ENCODE results near the gene FLCN.

FLCN gene

DNA sequence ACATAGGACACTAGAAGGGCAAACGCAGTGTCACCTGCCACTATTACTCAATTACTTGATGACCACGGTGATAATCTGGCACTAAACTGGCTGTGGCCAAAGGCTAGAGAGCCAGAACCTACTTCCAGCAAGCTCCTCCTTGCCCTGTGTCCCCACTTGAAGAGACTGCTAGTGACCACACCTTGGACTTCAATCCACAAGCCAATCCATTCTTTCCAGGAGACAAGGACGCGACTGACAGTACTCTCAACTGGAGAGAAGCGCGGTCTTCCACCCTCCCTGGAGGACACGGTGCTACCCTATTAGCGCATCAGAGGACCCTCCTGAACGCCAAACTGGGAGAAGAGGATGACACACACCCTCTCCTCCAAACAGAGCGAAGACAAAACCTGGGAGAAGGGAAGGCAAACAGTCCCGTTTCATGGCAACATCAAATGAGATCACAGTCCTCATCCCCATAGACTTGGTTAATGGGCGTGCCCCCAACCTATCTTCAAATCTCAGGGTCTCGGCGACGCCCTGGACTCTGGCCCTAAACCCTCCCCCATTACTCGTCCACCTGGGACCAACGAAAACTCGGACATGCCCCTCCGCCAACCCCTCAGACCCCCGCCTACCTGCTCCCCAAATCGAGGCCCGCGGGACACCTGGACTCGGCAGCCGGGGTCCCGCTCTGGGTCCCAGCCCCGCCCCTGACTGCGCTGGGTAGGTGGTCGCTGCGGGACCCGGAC lies 508 bp downstream of the FLCN start:
- peak; percentile 35 for DNase-seq (ENCODE audit: low spot score)

DNA sequence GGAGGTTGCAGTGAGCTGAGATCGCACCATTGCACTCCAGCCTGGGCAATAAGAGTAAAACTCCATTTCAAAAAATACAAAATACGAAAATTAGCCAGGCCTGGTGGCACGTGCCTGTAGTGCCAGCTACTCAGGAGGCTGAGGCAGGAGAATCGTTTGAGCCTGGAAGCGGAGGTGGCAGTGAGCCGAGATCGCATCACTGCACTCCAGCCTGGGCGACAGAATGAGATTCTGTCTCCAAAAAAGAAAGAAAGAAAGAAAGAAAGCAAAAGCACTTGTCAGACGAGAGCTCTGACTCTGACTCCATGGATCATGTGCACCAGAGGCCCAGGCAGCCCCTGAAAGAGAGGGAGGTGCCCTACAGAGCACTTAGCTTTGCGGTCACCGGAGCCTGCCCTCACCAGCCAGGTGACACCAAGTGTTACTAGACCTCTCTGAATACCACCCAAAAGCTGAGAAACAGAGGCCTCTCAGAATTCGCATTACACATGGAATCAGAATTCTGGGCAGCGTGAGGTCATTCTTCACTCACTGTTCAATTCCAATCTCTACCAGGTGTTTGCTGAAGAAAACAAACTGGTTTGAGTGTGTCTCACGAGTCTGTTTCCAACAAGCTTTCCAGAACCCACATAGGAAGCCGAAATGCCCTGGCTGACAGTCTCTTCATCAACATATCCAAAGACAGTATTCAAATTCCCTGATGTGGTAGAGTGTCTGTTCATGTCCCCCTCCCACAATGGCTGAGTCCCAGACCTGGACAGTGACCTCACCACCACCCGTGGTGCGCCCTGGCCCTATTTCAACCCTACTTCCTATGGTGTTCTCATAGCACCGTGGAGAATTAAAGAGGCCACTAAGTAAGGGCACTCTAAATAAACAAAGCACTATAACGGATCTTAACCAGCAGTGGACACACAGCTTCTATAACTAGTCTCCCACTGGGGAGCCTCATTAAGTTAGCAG lies 1.5 kb downstream of the FLCN start:
- peak; percentile 41 for DNase-seq (ENCODE audit: low spot score)

DNA sequence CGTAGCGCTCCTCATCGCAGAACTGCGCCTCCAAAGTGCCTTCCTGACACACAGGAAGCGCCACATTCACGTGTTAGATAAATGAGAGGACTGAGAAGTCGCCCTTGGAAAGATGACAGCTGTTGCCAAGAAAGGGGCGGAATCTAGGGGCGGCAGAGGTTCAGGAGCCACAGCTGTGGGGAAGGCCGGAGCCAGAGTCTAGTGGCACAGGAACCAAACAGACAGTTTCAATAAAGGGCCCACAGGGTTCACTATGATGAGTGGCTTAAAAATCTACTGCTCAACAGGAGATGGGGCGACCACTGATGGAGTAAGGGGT lies 4.7 kb downstream of the FLCN start:
- no peak for DNase-seq (ENCODE audit: low spot score)

DNA sequence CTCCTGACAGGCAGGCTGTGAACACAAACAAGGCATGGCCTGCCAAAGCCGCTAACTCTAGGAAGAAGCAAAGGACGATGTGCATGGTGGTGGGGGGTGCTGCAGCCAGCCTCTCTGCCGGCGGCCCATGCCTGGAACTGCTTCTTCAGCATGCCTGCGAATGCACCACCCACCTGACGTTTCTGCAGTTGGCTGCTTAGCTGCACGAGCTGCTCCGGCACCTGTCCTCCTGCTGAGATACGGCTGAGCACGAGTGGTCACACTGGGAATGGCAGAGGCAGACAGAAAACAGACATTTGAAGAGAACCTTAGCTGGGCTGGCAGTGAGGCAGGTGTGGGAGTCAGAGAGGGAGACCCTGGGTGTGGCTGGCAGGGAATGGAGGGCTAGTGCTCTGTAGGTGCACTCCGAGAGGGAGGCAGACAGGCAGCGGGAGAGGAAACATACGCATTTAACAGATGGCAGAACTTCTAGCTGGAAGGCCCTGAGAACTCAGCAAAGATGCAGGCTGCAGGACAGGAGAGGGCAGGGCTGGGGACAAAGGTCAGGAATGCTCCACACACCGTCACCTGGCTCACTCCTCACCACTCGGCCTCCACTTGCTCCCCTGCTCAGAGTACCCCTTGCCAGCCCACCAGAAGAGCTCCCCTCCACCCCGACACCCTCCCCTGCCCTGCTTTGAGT lies 5.2 kb downstream of the FLCN start:
- no peak for DNase-seq (ENCODE audit: low spot score)

DNA sequence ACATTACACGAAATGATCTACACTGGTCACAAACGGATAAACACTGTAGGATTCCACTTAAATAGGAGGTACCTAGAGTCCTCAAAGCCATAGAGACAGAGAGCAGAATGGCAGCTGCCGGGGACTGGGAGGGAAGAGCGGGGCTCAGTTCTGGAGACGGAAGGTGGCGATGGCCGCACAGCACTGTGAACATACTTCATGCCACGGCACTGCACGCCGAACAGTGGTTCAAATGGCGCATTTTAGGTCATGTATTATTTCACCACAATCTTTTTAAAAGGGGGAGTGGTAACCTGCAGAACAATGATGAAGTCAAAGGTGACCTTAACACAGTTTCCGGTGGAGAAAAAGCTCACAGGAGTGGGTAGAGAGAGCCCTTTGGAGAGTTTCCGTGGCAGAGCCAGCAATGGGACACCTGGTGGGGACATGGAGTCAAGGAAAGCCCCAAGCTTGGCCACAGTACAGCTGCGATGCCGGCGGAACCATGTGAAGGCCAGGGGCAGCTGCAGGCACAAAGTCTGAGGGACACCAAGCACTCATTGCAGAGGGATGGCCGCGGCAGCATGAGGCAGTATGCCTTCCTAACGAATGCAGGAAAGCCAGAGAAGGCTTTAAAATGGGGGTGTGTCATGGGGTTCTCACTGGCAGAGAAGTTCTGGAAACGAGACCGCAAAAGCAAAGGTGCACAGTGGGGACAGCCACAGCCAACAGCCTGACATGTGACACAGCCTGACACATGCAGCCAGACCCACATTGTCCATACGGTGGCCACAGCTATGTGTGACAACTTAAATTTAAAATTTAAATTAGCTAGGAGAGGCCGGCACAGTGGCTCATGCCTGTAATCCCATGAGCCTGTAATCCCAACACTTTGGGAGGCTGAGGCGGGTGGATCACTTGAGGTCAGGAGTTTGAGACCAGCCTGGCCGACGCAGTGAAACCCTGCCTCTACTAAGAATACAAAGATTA lies 7.3 kb downstream of the FLCN start:
- DNase-seq (ENCODE audit: low spot score) = no peak

DNA sequence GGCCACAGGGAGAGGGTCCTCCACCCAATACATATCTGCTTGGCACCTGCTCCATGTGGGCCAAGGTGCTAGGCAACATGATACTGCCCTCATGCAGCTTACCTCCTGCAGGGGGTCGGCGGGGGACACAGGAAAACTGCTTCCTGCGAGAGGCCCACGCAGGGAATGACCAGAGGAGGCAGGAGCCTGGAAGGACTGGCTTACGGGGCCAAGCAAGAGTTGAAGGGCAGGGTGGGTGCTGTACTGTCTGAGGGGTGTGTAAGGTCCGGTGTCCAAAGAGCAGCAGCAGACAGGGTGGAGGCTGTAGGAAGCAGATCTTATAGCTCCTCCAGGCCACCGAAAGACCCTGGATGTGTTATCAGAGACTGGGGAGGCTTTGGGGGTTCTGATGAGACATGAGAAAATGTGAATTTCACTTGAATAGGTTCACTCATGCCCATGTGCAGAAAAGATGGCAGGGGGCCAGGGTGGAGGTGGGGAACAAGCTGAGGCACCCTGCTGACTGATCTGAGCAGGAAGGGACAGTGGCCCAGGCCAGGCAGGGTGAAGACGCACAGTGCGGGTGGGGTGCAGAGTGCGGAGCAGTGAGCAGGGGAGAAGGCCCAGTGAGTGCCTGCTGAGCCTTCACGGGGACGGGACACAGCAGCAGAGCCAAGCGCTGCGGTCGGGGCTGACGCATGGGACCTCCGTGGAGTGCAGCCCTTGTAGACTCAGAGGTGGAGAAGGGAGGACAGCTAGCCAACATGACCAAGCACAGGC lies 8.3 kb downstream of the FLCN start:
- no peak for DNase-seq (ENCODE audit: low spot score)

DNA sequence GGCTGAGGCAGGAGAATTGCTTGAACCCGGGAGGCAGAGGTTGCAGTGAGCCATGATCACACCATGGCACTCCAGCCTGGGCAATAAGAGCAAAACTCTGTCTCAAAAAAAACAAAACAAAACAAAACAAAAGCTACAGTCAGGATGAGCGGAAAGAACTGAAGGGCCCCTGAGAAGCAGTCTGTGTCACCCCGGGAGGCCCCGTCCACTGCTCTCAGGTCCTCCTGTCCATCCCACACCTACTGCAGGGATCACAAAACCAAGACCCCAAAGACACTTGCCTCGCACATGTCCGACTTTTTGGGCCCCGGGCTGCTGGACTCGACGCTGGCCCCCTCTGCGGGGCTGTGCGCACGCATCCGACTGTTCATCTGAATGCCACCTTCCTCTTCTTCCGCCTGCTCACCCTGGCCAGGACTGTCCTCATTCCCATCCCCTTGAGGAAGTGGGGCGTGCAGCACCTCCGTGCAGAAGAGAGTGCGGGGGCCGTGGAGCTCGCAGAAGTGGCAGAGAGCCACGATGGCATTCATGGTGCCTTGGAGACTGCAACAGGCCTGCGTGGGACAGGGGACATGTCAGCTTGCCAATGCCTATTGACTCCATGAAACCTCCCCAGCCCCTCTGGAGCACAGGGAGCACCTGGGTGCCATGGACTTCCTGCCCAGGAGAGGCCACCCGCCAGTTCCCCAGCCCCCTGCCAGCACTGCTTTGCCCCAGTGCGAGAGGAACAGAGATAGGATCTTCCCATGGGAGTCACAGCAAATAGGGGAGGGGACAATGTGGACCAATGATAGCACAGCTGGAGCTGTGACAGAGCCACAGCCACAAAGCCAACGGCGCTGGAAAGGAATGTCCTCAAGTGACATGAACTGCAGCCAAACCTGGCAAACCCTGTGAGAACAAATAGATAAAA lies 9.1 kb downstream of the FLCN start:
- DNase-seq (ENCODE audit: low spot score) = no peak

DNA sequence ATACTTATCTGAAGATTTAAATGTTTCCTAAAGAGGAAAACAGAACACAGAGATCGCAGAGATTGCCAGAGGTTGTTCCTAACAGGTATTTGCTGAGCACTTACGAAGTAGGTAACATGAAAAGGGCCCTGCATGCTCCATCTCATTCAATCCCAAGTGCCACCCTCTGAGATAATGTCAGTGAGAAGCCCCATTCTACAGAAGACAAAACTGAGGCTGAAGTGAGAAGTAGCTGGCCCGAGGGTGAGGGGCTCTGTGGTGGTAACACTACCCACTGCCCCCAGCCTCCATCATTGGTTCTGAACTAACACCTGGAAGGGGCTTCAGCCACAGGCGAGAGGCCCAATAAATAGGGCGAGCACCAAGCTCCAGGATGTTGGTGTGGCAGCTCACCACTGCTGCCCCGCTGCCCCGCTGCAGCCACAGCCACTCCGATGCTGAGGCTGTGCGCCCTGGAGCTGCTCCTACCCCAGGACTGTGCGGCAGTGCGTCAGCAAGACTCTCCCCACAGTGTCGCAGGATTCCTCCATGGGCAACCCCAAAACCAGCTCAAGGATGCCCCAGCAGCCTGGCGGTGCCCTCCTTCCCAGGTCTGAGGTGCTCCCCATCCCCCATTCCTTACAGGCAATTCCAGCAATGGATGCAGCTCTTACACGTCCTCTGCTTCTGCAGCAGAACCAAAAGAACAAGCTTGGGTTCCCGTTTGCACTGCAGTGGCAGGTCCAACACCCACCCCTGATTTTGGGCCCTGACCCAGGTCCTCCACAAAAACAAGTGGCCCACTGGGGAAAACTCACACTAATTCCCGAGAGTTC lies 10.3 kb downstream of the FLCN start:
- DNase-seq (ENCODE audit: low spot score) = no peak

DNA sequence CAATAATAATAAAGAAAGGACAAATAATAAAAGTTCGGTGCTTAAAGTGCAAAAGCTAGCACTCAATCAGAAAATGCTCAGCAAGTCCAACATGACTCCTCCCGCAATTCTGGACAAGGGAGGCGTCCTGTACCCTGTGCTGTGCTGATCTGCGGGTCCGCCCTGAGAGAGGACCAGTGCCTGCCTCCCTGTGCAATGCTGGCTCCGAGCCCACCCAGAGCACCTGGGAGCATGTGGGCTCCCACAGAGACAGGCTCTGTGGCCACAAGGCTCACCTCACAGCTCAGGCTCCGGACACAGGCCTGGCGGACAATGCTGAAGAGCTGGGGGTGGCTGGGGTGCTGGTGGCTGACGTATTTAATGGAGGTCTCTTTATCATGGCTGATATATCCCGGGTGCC lies 11.1 kb downstream of the FLCN start:
- no peak for DNase-seq (ENCODE audit: low spot score)

DNA sequence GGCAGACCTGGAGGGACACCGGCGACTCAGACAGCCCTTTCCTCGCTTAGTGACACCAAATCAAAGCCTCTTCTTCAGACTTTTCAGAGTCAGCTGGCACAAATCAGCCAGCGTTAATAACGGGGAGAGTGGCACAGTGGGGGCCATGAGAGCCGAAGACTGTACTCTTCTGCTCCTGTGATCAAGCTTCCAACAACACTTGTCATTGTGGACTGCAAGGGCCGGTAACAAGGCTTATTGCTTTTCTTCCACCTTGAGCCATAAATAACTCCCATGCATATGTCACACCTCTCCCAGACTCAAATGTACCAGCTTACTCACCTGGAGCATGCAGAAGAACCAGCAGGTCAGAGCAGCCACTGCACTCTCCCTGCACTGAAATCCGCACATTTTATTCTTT lies 12.8 kb downstream of the FLCN start:
- DNase-seq (ENCODE audit: low spot score) = no peak

DNA sequence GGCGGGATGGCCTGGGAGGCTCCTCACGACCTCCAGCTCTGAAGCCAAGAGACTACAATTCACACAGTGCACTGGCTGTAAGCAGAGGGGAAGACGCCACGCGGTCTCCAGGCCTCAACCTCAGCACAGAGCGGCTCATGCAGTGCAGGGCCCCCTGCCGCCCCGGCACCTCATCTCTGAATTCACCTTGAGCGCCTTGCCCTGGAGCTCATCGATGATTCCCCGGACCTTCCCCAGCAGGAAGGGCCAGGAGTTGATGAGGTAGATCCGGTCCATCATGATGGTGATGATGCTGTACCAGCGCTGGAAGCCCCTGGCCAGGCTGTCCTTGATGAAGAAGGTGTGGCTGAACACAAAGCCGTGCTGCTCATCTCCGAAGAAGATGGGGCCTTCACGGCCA lies 13.2 kb downstream of the FLCN start:
- DNase-seq (ENCODE audit: low spot score) = no peak

DNA sequence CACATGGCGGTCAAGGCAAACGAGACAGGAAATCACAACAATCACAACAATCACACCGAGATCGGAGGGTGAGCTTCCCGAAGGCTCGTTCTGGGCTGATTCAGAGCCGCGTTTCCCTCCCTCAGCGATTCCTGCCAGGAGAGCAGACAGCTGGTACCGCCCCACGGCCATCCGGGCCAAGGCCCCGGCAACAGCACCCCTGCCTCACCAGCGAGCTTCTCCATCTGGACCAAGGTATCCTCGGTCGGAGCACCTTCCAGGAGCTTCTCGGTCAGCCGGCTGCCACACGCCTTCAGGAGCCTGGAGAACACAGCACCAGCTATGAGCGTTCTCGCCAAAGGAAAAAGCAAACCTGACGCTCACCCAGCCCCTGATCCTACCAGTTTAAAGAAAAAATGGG lies 15.6 kb downstream of the FLCN start:
- DNase-seq (ENCODE audit: low spot score) = no peak

DNA sequence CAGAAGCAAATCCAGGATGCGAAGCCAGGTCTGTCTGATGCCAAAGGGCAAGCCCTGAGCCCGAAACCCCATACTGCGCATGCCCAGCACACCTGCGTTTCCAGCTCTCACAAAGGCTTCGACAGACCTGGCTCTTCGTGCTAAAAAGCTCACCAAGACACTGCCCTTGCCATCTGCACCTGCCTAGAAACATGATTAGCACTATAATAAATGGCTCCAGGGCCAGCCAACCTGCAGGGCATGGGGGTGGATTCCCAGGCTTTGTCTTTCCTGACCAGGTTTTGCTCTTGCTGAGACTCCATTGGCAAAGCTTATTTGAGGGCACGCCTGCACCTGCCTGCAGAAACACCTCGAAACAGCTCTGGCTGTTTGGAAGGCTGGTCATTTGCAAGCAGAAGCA lies 16.4 kb downstream of the FLCN start:
- DNase-seq (ENCODE audit: low spot score) = no peak

DNA sequence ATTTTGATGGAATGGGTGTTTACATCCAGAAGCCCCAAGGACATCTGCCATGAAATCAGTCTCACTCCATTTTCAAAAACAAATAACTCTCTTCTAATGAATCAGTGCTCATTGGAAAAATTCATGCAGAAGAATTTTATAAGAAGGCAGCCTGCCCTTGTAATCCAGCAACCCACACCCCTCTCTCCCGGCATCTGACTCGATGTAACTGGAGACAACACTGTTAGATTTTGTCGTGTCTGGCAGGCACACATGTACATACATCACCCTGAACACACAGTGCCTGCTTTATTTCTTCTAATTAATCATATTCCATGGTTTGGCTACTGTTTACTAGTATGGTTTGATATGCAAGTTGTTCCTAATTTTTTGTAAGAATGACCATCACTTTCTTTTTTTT lies 19.0 kb downstream of the FLCN start:
- no peak for DNase-seq (ENCODE audit: low spot score)

DNA sequence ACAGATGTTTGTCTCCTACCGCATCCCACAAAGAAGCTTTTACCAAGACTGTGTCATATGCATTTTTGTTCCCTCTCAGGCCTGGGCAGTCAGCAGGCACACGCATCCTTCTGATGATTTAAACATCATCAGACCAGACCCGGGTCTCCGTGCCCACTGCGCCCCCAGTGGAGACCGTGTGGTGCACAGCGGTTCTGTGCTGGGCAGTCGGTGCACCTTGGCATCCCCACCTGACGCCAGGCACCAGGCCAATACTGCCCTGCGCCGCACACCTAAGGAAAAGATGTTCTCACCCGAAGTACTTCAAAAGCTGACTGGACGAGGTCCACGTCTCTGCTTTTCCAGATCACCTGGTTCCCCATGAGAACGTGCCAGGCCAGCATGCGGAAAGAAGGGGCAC lies 20.2 kb downstream of the FLCN start:
- DNase-seq (ENCODE audit: low spot score) = no peak

DNA sequence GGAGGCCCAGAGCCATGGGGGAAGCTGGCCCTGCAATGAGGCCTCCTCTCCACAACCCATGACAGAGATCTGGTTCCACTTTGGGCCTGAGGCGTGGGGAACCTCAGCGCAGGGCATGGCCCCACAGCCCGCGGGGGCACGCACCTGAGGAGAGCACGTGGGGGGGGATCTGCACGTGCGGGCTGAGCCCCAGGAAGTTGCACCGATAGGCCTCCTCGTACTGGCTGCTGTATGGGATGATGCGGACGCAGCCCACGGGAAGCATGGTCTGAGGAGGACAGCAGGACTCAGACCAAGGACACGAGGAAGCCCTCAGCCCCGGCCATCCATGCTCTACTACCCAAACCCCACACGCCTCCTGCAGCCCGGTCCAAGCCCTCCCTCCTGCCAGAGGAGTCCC lies 20.7 kb downstream of the FLCN start:
- DNase-seq (ENCODE audit: low spot score) = no peak

DNA sequence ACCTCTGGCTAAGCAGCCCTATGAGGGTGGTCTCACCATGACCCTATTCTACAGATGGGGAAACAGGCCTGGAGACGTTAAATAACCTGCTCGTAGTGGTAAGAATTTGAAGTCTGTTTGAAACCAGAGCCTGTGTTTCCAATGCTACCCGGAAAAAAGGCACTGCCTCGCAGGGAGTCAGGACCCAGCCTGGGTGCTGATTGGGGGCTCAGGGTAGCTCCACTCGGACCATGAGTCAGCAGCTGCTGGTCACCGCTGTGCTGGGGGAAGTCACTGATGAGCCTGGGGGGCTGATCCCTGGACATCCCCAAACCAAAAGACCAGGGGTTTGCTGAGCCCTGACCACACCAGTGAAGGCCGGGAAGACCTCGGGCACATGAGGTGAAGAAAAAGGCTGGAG lies 21.4 kb downstream of the FLCN start:
- no peak for DNase-seq (ENCODE audit: low spot score)

DNA sequence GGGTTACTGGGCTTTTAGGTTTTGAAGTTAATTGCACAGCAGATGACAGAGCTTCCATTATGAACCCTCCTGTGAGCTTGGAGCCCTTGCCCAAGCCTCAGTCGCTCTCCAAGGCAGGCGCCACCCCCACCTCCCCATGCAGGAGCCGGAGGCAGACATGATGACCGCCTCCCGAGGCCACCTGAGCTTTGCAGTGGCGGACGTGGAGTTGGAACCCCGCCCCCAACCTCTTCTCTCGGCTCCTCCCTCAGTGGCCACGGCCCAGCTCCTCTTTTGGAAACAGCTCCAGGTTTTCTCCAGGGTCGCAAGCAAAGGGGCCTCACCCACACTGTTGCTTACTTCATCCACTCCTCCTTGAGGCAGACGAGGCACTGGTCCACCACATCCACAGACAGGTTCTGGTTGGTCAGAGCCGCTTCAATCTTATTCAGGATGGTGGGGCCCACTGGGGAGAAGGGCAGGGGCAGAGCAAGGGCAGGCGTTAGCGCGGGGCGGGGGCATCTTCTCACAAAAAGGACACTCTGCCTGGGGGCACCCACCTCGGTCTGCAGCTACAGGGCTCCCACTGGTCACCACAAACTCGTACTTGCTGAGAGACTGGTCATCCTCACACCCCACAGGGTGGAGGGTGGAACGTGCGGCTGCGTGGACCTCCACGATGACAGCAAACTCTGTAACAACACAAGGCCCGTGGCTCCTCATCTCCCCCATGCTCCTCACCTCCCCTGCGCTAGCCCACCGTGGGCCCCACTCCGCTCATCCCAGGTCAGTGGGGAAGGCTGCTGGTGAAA lies 22.1 kb downstream of the FLCN start:
- DNase-seq (ENCODE audit: low spot score) = no peak

Data from Ammon's horn (tissue), 1 donor.